ENCODE data around the gene CMPK1.
A peak's percentile ranks its signal among the peaks of the same experiment; 100 is the strongest.

The CMPK1 gene

GRCh38 chr1:47396671-47397196 is 63.1 kb downstream of the CMPK1 start:
- no peak for DNase-seq (ENCODE audit: low spot score)

GRCh38 chr1:47399138-47399845 is 65.7 kb downstream of the CMPK1 start:
- no peak for DNase-seq (ENCODE audit: low spot score)

- no peak for DNase-seq (ENCODE audit: low spot score)
These were observed 66.2 kb downstream of the CMPK1 start for GRCh38 chr1:47399846-47400155.

- no peak for DNase-seq (ENCODE audit: low spot score)
These were observed 68.2 kb downstream of the CMPK1 start for GRCh38 chr1:47401761-47402160.

GRCh38 chr1:47402591-47402990 is 69.0 kb downstream of the CMPK1 start:
- DNase-seq (ENCODE audit: low spot score) = no peak

GRCh38 chr1:47403321-47403910 is 69.8 kb downstream of the CMPK1 start:
- no peak for DNase-seq (ENCODE audit: low spot score)

GRCh38 chr1:47405697-47406096 is 72.1 kb downstream of the CMPK1 start:
- DNase-seq (ENCODE audit: low spot score) = no peak

GRCh38 chr1:47406966-47407365 is 73.4 kb downstream of the CMPK1 start:
- DNase-seq (ENCODE audit: low spot score) = no peak

- DNase-seq (ENCODE audit: low spot score) = no peak
These were observed 73.9 kb downstream of the CMPK1 start for GRCh38 chr1:47407481-47407880.

GRCh38 chr1:47409311-47410067 is 75.9 kb downstream of the CMPK1 start:
- peak; percentile 72 for DNase-seq (ENCODE audit: low spot score)

- no peak for DNase-seq (ENCODE audit: low spot score)
These were observed 76.5 kb downstream of the CMPK1 start for GRCh38 chr1:47410068-47410455.

GRCh38 chr1:47411436-47411835 is 77.8 kb downstream of the CMPK1 start:
- peak; percentile 65 for DNase-seq (ENCODE audit: low spot score)

GRCh38 chr1:47412437-47412836 is 78.8 kb downstream of the CMPK1 start:
- DNase-seq (ENCODE audit: low spot score) = no peak

- no peak for DNase-seq (ENCODE audit: low spot score)
These were observed 82.2 kb downstream of the CMPK1 start, which contains the start of gene FOXE3 for GRCh38 chr1:47415728-47416318. FOXE3 (plus strand) TSS chr1:47416285; CDS start chr1:47416316, 31 bp downstream.

- DNase-seq (ENCODE audit: low spot score) = no peak
These were observed 83.0 kb downstream of the CMPK1 start for GRCh38 chr1:47416319-47417169.

- no peak for DNase-seq (ENCODE audit: low spot score)
These were observed 83.8 kb downstream of the CMPK1 start for GRCh38 chr1:47417170-47418044.

- DNase-seq (ENCODE audit: low spot score) = no peak
These were observed 84.5 kb downstream of the CMPK1 start for GRCh38 chr1:47418122-47418521.

- no peak for DNase-seq (ENCODE audit: low spot score)
These were observed 85.2 kb downstream of the CMPK1 start for GRCh38 chr1:47418681-47419325.

- no peak for DNase-seq (ENCODE audit: low spot score)
These were observed 87.0 kb downstream of the CMPK1 start for GRCh38 chr1:47420547-47420946.

GRCh38 chr1:47423872-47424271 is 90.3 kb downstream of the CMPK1 start:
- DNase-seq (ENCODE audit: low spot score) = no peak
